Gastroesophageal sphincter (tissue), 4 donors: ENCODE results near the gene PDE4B. TPM values are rescaled to one million over a fixed set of nuclear protein-coding genes. Genes with fewer than 3 reads are reported as not detected.
"Not testable (repeated sequence)": the region's sequence is repeated elsewhere in the genome, so short reads cannot be mapped to it uniquely, and the experiment has no call there.

Source experiments
- ATAC-seq: fragments of 150-250 bp; one replicate; pipeline ENCODE4 v1.9.1; 2016; ENCODE audit warnings: mild to moderate bottlenecking, moderate library complexity
- H3K27ac ChIP-seq, 4 donors: fragments of 200-600 bp; sonication (generic) in 3 of 4; 1 replicate in 3 of 4; 2 replicates in 1 of 4; pipeline ENCODE4 v1.5.1; 2016 to 2019
- H3K27me3 ChIP-seq: fragments of 200-600 bp; sonication (generic); one replicate; pipeline ENCODE4 v1.5.1; 2019
- H3K36me3 ChIP-seq, 2 donors: fragments of 200-600 bp; sonication (generic); one replicate each; pipeline ENCODE4 v1.5.1; 2019; ENCODE audit warnings: control low read depth in 1 of 2
- H3K4me1 ChIP-seq, 3 donors: fragments of 200-600 bp; sonication (generic); 1 replicate in 2 of 3; 2 replicates in 1 of 3; pipeline ENCODE4 v1.5.1; 2016 to 2019; ENCODE audit warnings: control low read depth in 2 of 3
- H3K4me3 ChIP-seq, 2 donors: fragments of 200-600 bp; sonication (generic); one replicate each; pipeline ENCODE4 v1.5.1; 2019; ENCODE audit warnings: mild to moderate bottlenecking in 1 of 2, moderate library complexity in 1 of 2
- H3K9me3 ChIP-seq, 3 donors: fragments of 200-600 bp; sonication (generic); one replicate each; pipeline ENCODE4 v1.5.1; 2017 to 2019; ENCODE audit warnings: control low read depth in 2 of 3
- CTCF ChIP-seq, 4 experiments: fragments of 200-600 bp in 2 of 4; fragments of 450-650 bp in 2 of 4; sonication (generic) in 1 of 4; IDR thresholded peaks; one replicate each; pipeline ENCODE4 v1.5.1; 2017 to 2019; ENCODE audit warnings: antibody characterized with exemption in 4 of 4, mild to moderate bottlenecking in 2 of 4, moderate library complexity in 2 of 4
- EP300 ChIP-seq: sonication (generic); formaldehyde crosslinking; IDR thresholded peaks from one replicate; pipeline ENCODE4 v1.6.1; 2017; ENCODE audit warnings: antibody characterized with exemption, mild to moderate bottlenecking
- POLR2A ChIP-seq, 2 donors: fragments of 450-650 bp; IDR thresholded peaks; one replicate each; pipeline ENCODE4 v1.6.1; 2017; ENCODE audit warnings: antibody characterized with exemption in 2 of 2, mild to moderate bottlenecking in 2 of 2, moderate library complexity in 1 of 2
- POLR2AphosphoS5 ChIP-seq: sonication (generic); formaldehyde crosslinking; IDR thresholded peaks from one replicate; pipeline ENCODE4 v1.6.1; 2017; ENCODE audit warnings: antibody characterized with exemption
- WGBS, 2 donors: methylation state at CpG; one replicate each; pipeline ENCODE4 v1.1.5; 2018; ENCODE audit warnings: low coverage in 1 of 2; 5-methylcytosine and 5-hydroxymethylcytosine counted together
- total RNA-seq, 4 donors: library from RNA; depleted of rRNA; stranded (reverse); fragments of >200 nt; gene quantifications; one replicate each; pipeline ENCODE4 v1.1.0, GENCODE V29; 2016

Gene PDE4B
- total RNA-seq, 4 donors from 2014 or later, result 5.9 to 16.2 (median 8.8) TPM

GRCh38 chr1:66108624-66109023, 315.9 kb downstream of the PDE4B start:
- no peak for ATAC-seq
- Histone ChIP-seq H3K4me1 (no peaks in the 10 kb centered on the region), H3K4me3 (no peak overlapping the region), H3K9me3 (no peaks in the 10 kb centered on the region), H3K36me3 (no peaks in the 10 kb centered on the region), H3K27ac (no peak overlapping the region), H3K27me3 (no peaks in the 10 kb centered on the region)
- no peak for TF ChIP-seq EP300
- no peak for TF ChIP-seq POLR2A (IDR thresholded peaks at IDR 0.05)
- no peak for TF ChIP-seq POLR2AphosphoS5
- no peak for TF ChIP-seq CTCF (IDR thresholded peaks at IDR 0.05)
- WGBS, 2 donors, result 80 to 82% methylated on average over 2 of the region's 2 CpGs

- no peak for ATAC-seq
- TF ChIP-seq EP300, result no peak
- no peak for TF ChIP-seq POLR2A (IDR thresholded peaks at IDR 0.05)
- no peak for TF ChIP-seq POLR2AphosphoS5
- no peak for TF ChIP-seq CTCF (IDR thresholded peaks at IDR 0.05)
- Histone ChIP-seq H3K4me1 (no peaks in the 10 kb centered on the region), H3K36me3 (no peaks in the 10 kb centered on the region), H3K4me3 (no peak overlapping the region), H3K27me3 (no peaks in the 10 kb centered on the region), H3K9me3 (no peaks in the 10 kb centered on the region), H3K27ac (no peak overlapping the region)
- whole genome bisulfite sequencing, 2 donors, result 77 to 79% methylated on average over 2 of the region's 2 CpGs
Observed at GRCh38 chr1:66112744-66113400, 320.2 kb downstream of the PDE4B start.

- Histone ChIP-seq H3K36me3 (no peaks in the 10 kb centered on the region), H3K27ac (no peak overlapping the region), H3K27me3 (no peaks in the 10 kb centered on the region), H3K4me1 (no peaks in the 10 kb centered on the region), H3K9me3 (no peaks in the 10 kb centered on the region), H3K4me3 (no peak overlapping the region)
- ATAC-seq, result no peak
- TF ChIP-seq CTCF (IDR thresholded peaks at IDR 0.05) (no peak), EP300 (no peak), POLR2AphosphoS5 (no peak), POLR2A (IDR thresholded peaks at IDR 0.05) (no peak)
- 89 to 93% methylated on average over 7 of the region's 7 CpGs for WGBS, 2 donors
Observed at GRCh38 chr1:66119148-66119547, 326.5 kb downstream of the PDE4B start.

- Histone ChIP-seq H3K27me3 (no peaks in the 10 kb centered on the region), H3K4me1 (no peaks in the 10 kb centered on the region), H3K27ac (no peak overlapping the region), H3K9me3 (no peaks in the 10 kb centered on the region), H3K4me3 (no peak overlapping the region), H3K36me3 (no peaks in the 10 kb centered on the region)
- 79 to 83% methylated on average over 1 to 2 of the region's 5 CpGs for WGBS, 2 donors
- TF ChIP-seq POLR2A (IDR thresholded peaks at IDR 0.05), result no peak
- TF ChIP-seq CTCF (IDR thresholded peaks at IDR 0.05), result no peak
- TF ChIP-seq EP300, result no peak
- no peak for TF ChIP-seq POLR2AphosphoS5
- no peak for ATAC-seq
Observed at GRCh38 chr1:66124670-66125069, 332.0 kb downstream of the PDE4B start.

GRCh38 chr1:66128641-66129040, 335.9 kb downstream of the PDE4B start:
- H3K4me1 ChIP-seq, ATAC-seq, H3K9me3 ChIP-seq, H3K36me3 ChIP-seq, H3K27ac ChIP-seq, H3K27me3 ChIP-seq, H3K4me3 ChIP-seq: not testable (repeated sequence)
- 81% methylated on average over 4 of the region's 4 CpGs for WGBS, 2 donors
